Mesenchymal stem cell (in vitro differentiated cells and primary cell): ENCODE data around the gene TTLL1.
A peak's percentile ranks its signal among the peaks of the same experiment; 100 is the strongest.

Source experiments
- DNase-seq: peaks from one replicate; pipeline ENCODE4 v3.0.0-alpha.2; 2013
- H2AFZ ChIP-seq: one replicate; pipeline ENCODE4 v1.6.1; 2013; ENCODE audit warnings: low read depth, mild to moderate bottlenecking, control low read depth, inconsistent platforms, low read length, moderate library complexity
- H2AK5ac ChIP-seq: 2 replicates; pipeline ENCODE4 v1.6.1; 2013; ENCODE audit warnings: low read length, moderate library complexity, mild to moderate bottlenecking, inconsistent platforms; ENCODE audit not compliant: severe bottlenecking
- H2BK120ac ChIP-seq: one replicate; pipeline ENCODE4 v1.6.1; 2013; ENCODE audit warnings: low read depth, mild to moderate bottlenecking, inconsistent platforms, low read length, moderate library complexity
- H2BK12ac ChIP-seq, 2 experiments: one replicate each; pipeline ENCODE4 v1.6.1; 2013; ENCODE audit warnings: inconsistent platforms in 2 of 2, low read length in 2 of 2, mild to moderate bottlenecking in 2 of 2, moderate library complexity in 2 of 2, control low read depth in 1 of 2
- H2BK15ac ChIP-seq: one replicate; pipeline ENCODE4 v1.6.1; 2013; ENCODE audit warnings: mild to moderate bottlenecking, low read depth, inconsistent platforms; ENCODE audit not compliant: poor library complexity, severe bottlenecking
- H2BK5ac ChIP-seq: 2 replicates; pipeline ENCODE4 v1.6.1; 2013; ENCODE audit warnings: low read depth, mild to moderate bottlenecking, low read length, control low read depth, inconsistent platforms; ENCODE audit not compliant: poor library complexity, severe bottlenecking
- H3K14ac ChIP-seq, 2 experiments: one replicate each; pipeline ENCODE4 v1.6.1; 2013; ENCODE audit warnings: inconsistent platforms in 2 of 2, low read length in 2 of 2, control low read depth in 1 of 2, mild to moderate bottlenecking in 1 of 2, moderate library complexity in 1 of 2
- H3K18ac ChIP-seq, 2 experiments: one replicate each; pipeline ENCODE4 v1.6.1; 2013; ENCODE audit warnings: inconsistent platforms in 2 of 2, low read length in 2 of 2, control low read depth in 1 of 2, low read depth in 1 of 2, mild to moderate bottlenecking in 1 of 2
- H3K23ac ChIP-seq, 2 experiments: one replicate each; pipeline ENCODE4 v1.6.1; 2013; ENCODE audit warnings: inconsistent platforms in 2 of 2, low read length in 2 of 2, mild to moderate bottlenecking in 2 of 2, moderate library complexity in 2 of 2, control low read depth in 1 of 2
- H3K27ac ChIP-seq: 2 replicates; pipeline ENCODE4 v1.5.1; 2013; ENCODE audit warnings: mild to moderate bottlenecking, moderate library complexity, low read length, control low read depth, inconsistent platforms; ENCODE audit not compliant: poor library complexity, severe bottlenecking
- H3K27me3 ChIP-seq, 2 experiments: 2 replicates each; pipeline versions ENCODE4 v1.6.1 to v1.7.0; 2013; ENCODE audit warnings: low read length in 2 of 2, mild to moderate bottlenecking in 2 of 2, moderate library complexity in 2 of 2, control low read depth in 1 of 2, inconsistent platforms in 1 of 2; ENCODE audit not compliant: control insufficient read depth in 1 of 2, insufficient read depth in 1 of 2
- H3K36me3 ChIP-seq, 2 experiments: 2 replicates each; pipeline versions ENCODE4 v1.6.1 to v1.7.0; 2013; ENCODE audit warnings: low read length in 2 of 2, control low read depth in 1 of 2, inconsistent platforms in 1 of 2, low read depth in 1 of 2, mild to moderate bottlenecking in 1 of 2; ENCODE audit not compliant: insufficient read depth in 2 of 2, control insufficient read depth in 1 of 2
- H3K4ac ChIP-seq, 2 experiments: one replicate each; pipeline ENCODE4 v1.6.1; 2013; ENCODE audit warnings: inconsistent platforms in 2 of 2, low read length in 2 of 2, mild to moderate bottlenecking in 2 of 2, moderate library complexity in 2 of 2, control low read depth in 1 of 2, low read depth in 1 of 2
- H3K4me1 ChIP-seq: 2 replicates; pipeline ENCODE4 v1.6.1; 2013; ENCODE audit warnings: low read depth, low read length, control low read depth; ENCODE audit not compliant: control insufficient read depth, insufficient read depth
- H3K4me2 ChIP-seq: 2 replicates; pipeline ENCODE4 v1.6.1; 2013; ENCODE audit warnings: low read length, mild to moderate bottlenecking, inconsistent platforms; ENCODE audit not compliant: poor library complexity, severe bottlenecking
- H3K4me3 ChIP-seq, 2 experiments: 2 replicates each; pipeline versions ENCODE4 v1.5.1 to v1.7.0; 2013; ENCODE audit warnings: low read length in 2 of 2, mild to moderate bottlenecking in 2 of 2, control low read depth in 1 of 2, low read depth in 1 of 2; ENCODE audit not compliant: insufficient read depth in 1 of 2
- H3K79me1 ChIP-seq: replicated peaks from 2 replicates; pipeline ENCODE4 v1.6.1; 2013; ENCODE audit warnings: mild to moderate bottlenecking, control low read depth, low read length, inconsistent platforms; ENCODE audit not compliant: poor library complexity, severe bottlenecking
- H3K9ac ChIP-seq: 2 replicates; pipeline ENCODE4 v1.7.0; 2013; ENCODE audit warnings: mild to moderate bottlenecking, low read length, moderate library complexity
- H3K9me3 ChIP-seq: 2 replicates; pipeline ENCODE4 v1.7.0; 2013; ENCODE audit warnings: mild to moderate bottlenecking, low read length; ENCODE audit not compliant: control insufficient read depth
- H4K8ac ChIP-seq: one replicate; pipeline ENCODE4 v1.6.1; 2013; ENCODE audit warnings: inconsistent platforms, mild to moderate bottlenecking, low read length, moderate library complexity
- H4K91ac ChIP-seq: one replicate; pipeline ENCODE4 v1.6.1; 2013; ENCODE audit warnings: mild to moderate bottlenecking, low read length, inconsistent platforms
- WGBS: methylation state at CpG from one replicate; pipeline ENCODE4 v1.1.7; 2013; ENCODE audit warnings: mixed read lengths; 5-methylcytosine and 5-hydroxymethylcytosine counted together

Gene TTLL1

DNA sequence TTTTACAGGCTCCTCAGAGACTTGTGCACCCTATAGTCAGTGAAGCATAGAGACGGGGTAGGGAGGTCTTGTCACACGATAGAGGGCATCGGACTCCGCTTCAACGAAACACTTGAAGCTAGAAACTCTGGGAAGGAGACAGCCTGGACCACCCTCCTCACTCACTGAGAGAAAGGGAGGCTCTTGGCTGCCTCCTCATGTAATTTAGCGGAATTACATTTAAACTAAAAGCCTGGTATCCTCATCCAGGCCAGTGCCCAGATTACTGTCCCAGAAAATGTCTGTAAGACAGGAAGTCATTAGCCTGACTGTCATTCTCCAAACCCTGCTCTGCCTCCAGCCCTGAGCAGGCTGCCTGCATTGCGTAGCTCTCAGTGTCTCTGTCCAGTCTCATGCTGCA is 36.0 kb downstream of the TTLL1 start:
- peak overlapping the region in 1 of 2 experiments; percentile 72 for H3K23ac ChIP-seq
- no peaks in the 10 kb centered on the region for H3K9me3 ChIP-seq
- peaks cover 17 to 33% of the 10 kb centered on the region in 2 experiments for H3K36me3 ChIP-seq
- no peak overlapping the region for H4K91ac ChIP-seq
- H2AK5ac ChIP-seq, result no peak overlapping the region
- H3K4me2 ChIP-seq, result no peak overlapping the region
- no peak overlapping the region for H3K18ac ChIP-seq
- no peak overlapping the region for H3K9ac ChIP-seq
- H2BK15ac ChIP-seq, result no peak overlapping the region
- no peak overlapping the region for H2AFZ ChIP-seq
- no peak overlapping the region for H2BK120ac ChIP-seq
- H3K4me3 ChIP-seq, result no peak overlapping the region
- no peak for DNase-seq
- H2BK5ac ChIP-seq, result no peak overlapping the region
- H3K4ac ChIP-seq, result no peak overlapping the region
- no peaks in the 10 kb centered on the region for H3K27me3 ChIP-seq
- H3K79me1 ChIP-seq, result no peaks in the 10 kb centered on the region
- WGBS, result 85% methylated on average over 7 of the region's 7 CpGs
- H3K14ac ChIP-seq, result no peak overlapping the region
- H3K4me1 ChIP-seq, result no peaks in the 10 kb centered on the region
- no peak overlapping the region for H3K27ac ChIP-seq
- no peak overlapping the region for H4K8ac ChIP-seq
- H2BK12ac ChIP-seq, result no peak overlapping the region

DNA sequence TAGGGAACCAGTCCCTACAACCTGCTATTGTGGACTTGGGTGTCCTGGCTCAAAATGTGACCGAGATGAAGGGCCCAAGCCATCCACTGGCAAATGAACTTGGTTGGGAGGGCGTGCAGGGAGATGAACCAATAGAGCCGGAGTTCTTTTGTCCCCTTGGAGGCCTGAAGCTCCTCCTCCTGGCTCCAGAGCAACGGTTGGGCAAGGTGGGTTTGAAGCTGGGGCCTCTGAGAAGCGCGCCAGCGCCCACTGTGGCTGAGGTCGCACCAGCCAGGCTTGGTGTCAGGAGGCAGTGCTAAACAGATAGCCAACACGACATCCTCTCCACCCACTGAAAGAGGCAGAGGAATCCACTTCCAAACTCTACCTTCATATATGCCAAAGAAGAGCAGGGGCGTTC is 38.2 kb downstream of the TTLL1 start:
- Histone ChIP-seq H3K4me2 (no peak overlapping the region), H3K4me3 (no peak overlapping the region), H3K23ac (no peak overlapping the region)

GRCh38 chr22:43047605-43048004 is 41.6 kb downstream of the TTLL1 start:
- Histone ChIP-seq H3K27ac (no peak overlapping the region), H3K4me3 (no peak overlapping the region), H3K36me3 (peaks cover 16 to 18% of the 10 kb centered on the region in 2 experiments), H3K27me3 (no peaks in the 10 kb centered on the region), H3K18ac (no peak overlapping the region), H3K23ac (no peak overlapping the region), H2AK5ac (no peak overlapping the region), H3K4ac (no peak overlapping the region), H4K91ac (no peak overlapping the region), H2BK12ac (no peak overlapping the region), H3K4me2 (no peak overlapping the region), H2AFZ (no peak overlapping the region), H3K4me1 (peaks cover under 1% of the 10 kb centered on the region), H3K79me1 (no peaks in the 10 kb centered on the region), H2BK15ac (no peak overlapping the region), H2BK120ac (no peak overlapping the region), H2BK5ac (no peak overlapping the region), H3K9me3 (no peaks in the 10 kb centered on the region), H3K9ac (no peak overlapping the region), H3K14ac (no peak overlapping the region), H4K8ac (no peak overlapping the region)
- 69% methylated on average over 3 of the region's 7 CpGs for WGBS
- no peak for DNase-seq

More for the DNA sequence above, 38.2 kb downstream of the TTLL1 start:
- H3K36me3 ChIP-seq, result peaks cover 21 to 32% of the 10 kb centered on the region in 2 experiments
- peak overlapping the region in 1 of 2 experiments; percentile 42 for H3K4ac ChIP-seq
- H2BK15ac ChIP-seq, result no peak overlapping the region
- H2BK120ac ChIP-seq, result no peak overlapping the region
- no peak overlapping the region for H2AK5ac ChIP-seq
- no peak overlapping the region for H2BK5ac ChIP-seq
- no peak overlapping the region for H4K91ac ChIP-seq
- DNase-seq, result no peak
- H2BK12ac ChIP-seq, result no peak overlapping the region
- H3K9me3 ChIP-seq, result no peaks in the 10 kb centered on the region
- no peaks in the 10 kb centered on the region for H3K4me1 ChIP-seq
- no peak overlapping the region for H2AFZ ChIP-seq
- H3K27me3 ChIP-seq, result no peaks in the 10 kb centered on the region
- no peak overlapping the region for H4K8ac ChIP-seq
- 73% methylated on average over 10 of the region's 10 CpGs for WGBS
- no peak overlapping the region for H3K18ac ChIP-seq
- H3K27ac ChIP-seq, result no peak overlapping the region
- H3K14ac ChIP-seq, result no peak overlapping the region
- no peak overlapping the region for H3K9ac ChIP-seq
- H3K79me1 ChIP-seq, result no peaks in the 10 kb centered on the region

DNA sequence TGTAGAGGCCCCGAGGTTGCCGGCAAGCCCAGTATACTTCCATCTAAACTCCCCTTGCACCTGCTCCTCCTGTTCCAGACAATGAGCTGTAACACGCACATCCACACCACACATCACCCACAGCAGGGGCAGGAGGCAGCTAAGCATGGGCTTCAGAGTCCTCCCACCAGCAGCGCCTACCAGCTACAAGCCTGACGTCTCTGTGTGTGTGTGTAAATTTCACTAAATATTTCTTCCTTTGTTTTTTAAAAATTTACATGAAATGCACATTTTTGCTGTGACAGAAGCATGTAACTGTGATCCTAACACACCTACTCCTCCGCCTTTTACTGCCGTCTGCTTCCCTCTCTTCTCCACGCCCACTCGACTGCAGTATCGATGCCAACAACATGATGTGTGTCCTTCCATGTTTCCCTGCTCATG is 44.9 kb downstream of the TTLL1 start:
- no peak overlapping the region for H3K23ac ChIP-seq
- H3K9ac ChIP-seq, result no peak overlapping the region
- peaks cover 11% of the 10 kb centered on the region for H3K4me1 ChIP-seq
- no peak overlapping the region for H2BK5ac ChIP-seq
- peaks cover 4% of the 10 kb centered on the region in 2 experiments for H3K36me3 ChIP-seq
- no peak overlapping the region for H2AK5ac ChIP-seq
- DNase-seq, result no peak
- no peak overlapping the region for H2BK15ac ChIP-seq
- H2BK12ac ChIP-seq, result no peak overlapping the region
- no peak overlapping the region for H2BK120ac ChIP-seq
- H3K79me1 ChIP-seq, result no peaks in the 10 kb centered on the region
- no peak overlapping the region for H3K27ac ChIP-seq
- H3K18ac ChIP-seq, result no peak overlapping the region
- H2AFZ ChIP-seq, result no peak overlapping the region
- H3K9me3 ChIP-seq, result no peaks in the 10 kb centered on the region
- no peak overlapping the region for H3K4me2 ChIP-seq
- no peak overlapping the region for H3K4me3 ChIP-seq
- H3K14ac ChIP-seq, result no peak overlapping the region
- H4K91ac ChIP-seq, result no peak overlapping the region
- H3K4ac ChIP-seq, result no peak overlapping the region
- no peak overlapping the region for H4K8ac ChIP-seq
- H3K27me3 ChIP-seq, result no peaks in the 10 kb centered on the region
- whole genome bisulfite sequencing, result 97% methylated on average over 8 of the region's 10 CpGs
